GM10266 (cell line): Measurements from ENCODE around the gene PRKD2.

Experiments used
- DNase-seq: peaks from one replicate; pipeline ENCODE4 v3.0.0; 2012; ENCODE audit errors: extremely low spot score
- CTCF ChIP-seq: IDR thresholded peaks from 2 replicates; pipeline ENCODE4 v1.5.1; 2012; ENCODE audit warnings: mild to moderate bottlenecking, low read depth; ENCODE audit not compliant: control insufficient read depth, insufficient read depth; ENCODE audit errors: missing control alignments

The PRKD2 gene

DNA sequence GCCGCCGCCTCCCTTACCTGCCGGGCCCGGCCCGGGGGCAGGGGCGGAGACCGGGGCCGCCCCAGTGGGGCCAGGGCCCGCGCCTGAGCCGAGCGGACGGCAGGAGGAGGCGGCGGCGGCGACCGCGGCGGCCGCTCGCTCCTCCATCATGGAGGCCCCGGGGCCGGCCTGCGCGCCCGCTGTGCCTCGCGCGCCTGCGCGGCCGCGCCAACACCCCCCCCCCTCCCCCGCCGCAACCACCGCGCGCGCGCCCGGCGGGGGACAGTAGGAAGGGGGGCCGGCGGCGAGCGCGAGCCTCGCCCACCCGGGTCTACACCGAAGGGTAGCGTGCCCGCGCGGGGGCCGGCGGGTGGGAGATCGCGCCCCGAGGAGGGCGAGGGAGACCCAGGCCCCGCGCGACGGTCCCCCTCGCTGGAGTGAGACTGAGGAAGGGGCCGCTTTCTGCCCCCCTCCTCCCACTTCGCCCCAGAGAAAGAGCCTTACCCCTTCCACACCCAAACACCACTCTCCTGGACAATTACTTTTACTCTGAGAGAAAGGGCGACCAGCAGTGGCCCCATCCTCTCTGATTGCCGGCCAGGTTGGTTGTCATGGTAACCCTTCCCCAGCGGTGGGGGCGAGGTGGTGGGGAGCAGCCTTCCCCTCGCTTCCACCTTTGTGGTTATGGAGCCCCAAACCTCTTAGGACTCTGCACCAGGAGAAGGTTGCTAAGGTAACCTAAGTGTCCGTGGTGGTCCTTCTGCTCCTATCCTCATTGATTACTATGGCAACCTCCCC lies 29.6 kb upstream of the PRKD2 start, which contains the start of gene STRN4:
Gene STRN4, minus strand, starts transcription at position 170 of the 777 bp plus-strand sequence. Its CDS starts 20 bp downstream, at position 150.
- peak; percentile 97 for DNase-seq

GRCh38 chr19:46745521-46746280 lies 28.8 kb upstream of the PRKD2 start, which contains the start of gene FKRP:
FKRP (plus strand) TSS chr19:46746057; CDS start chr19:46755451, 9,394 bp downstream.
- peak; percentile 73 for DNase-seq
- TF ChIP-seq CTCF: no peak

More for the DNA sequence above, 29.6 kb upstream of the PRKD2 start, which contains the start of gene STRN4:
- no peak for TF ChIP-seq CTCF

DNA sequence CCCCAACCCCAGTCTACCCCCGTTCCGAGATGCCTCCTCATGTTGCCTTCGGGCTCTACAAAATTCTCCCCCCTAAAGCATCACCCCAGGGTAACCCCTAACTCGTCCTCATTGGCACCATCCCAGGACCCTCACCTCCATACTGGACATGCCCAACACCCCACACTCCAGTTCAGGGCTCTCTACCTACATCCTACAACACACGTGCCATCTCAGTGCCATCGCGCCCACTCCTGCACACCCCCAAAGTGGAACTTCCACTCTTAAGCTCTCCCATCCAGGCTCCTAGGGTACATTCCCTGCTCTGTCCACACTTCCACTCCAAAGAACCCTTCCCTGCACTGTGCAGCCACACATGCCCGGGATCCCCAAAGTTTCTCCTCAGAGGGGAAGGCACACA lies 28.1 kb upstream of the PRKD2 start:
- DNase-seq: no peak
- no peak for TF ChIP-seq CTCF

DNA sequence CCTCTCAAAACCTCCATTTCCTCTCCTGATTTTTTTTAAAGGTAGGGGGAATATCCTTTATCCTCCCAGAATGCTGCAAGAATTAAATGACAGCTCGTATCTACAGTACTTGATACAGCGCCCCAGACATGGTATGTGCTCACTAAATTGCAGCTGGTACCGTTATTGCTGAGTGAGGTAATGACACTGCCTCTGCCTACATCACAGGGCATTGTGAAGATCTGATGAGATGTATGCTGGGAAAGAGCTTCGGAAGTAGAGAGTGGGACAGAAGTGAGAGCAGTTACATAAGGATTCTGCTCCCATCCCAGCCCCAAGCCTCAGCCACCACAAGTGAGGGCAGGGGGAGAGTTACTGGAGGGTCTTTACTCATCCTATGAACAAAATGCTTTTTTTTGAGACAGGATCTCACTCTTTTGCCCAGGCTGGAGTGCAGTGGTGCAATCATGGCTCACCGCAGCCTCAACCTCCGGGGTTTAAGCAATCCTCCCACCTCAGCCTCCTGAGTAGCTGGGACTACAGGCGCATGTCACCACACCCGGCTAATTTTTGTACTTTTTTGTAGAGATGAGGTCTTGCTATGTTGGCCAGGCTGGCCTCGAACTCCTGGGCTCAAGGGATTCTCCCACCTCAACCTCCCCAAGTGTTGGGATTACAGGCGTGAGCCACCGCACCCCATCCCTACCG lies 27.2 kb upstream of the PRKD2 start:
- TF ChIP-seq CTCF: no peak
- no peak for DNase-seq

DNA sequence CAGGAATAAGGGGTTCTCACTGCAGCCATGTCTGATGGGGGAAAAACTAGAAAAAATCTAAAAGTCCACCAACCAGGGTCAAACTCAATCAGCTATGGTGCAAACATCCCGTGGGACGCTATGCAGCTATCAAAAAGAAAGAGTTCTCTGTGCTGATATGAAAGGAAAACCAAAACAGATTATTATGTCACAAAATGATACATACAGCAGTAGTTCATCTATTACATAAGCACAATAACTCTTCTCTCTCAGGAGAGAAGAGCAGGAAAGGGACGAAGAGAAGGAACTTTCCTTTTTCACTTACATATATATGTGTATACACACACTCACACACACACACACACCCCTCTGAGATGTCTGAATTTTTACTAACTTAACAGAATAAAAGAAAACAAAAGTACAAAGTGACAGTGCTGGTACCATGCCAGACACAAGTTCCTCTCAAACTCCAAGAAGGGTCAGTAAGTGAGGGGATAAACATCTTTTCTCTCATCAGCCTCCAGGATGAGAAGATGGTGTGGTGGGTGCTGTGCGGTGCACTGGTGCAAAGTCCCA lies 26.1 kb upstream of the PRKD2 start:
- TF ChIP-seq CTCF: no peak
- no peak for DNase-seq

DNA sequence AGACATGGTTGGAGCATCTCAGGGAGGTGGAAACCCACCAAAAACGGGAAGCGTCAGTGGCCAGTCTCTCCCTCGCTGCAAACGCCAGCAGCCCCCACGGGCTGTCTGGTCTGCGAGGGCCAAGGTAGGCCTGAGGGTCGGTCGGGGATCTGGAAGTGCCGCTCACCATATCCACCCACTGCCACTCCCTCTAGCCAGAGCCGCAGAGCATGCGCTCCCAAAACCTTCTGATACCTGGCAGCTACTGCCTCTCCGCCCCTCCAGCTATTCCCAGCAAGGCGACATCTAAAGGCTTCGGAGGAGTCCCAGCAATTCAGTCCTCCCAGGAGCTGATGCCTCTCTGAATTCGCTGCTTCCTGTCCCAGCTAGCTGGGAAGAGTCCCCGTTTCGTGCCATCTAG lies 24.5 kb upstream of the PRKD2 start:
- TF ChIP-seq CTCF: no peak

More for the DNA sequence above, 24.5 kb upstream of the PRKD2 start:
- DNase-seq: no peak
